Neural progenitor cell (in vitro differentiated cells): Measurements from ENCODE around the gene ADCY1.

ENCODE experiments used
- CTCF ChIP-seq: fragments of 200-600 bp; sonication (generic); IDR thresholded peaks from 2 replicates; pipeline ENCODE4 v1.5.1; 2017; ENCODE audit warnings: antibody characterized with exemption, mild to moderate bottlenecking
- EZH2 ChIP-seq: fragments of 200-600 bp; sonication (generic); IDR thresholded peaks from 2 replicates; pipeline ENCODE4 v1.6.1; 2017; ENCODE audit warnings: antibody characterized with exemption, mild to moderate bottlenecking, moderate library complexity
- EZH2phosphoT487 ChIP-seq: fragments of 200-600 bp; sonication (generic); IDR thresholded peaks from 2 replicates; pipeline ENCODE4 v1.6.1; 2017; ENCODE audit warnings: antibody characterized with exemption

GRCh38 chr7:45596665-45597095 is 22.5 kb downstream of the ADCY1 start:
- TF ChIP-seq EZH2phosphoT487 (no peak), CTCF (no peak), EZH2 (no peak)
